ENCODE data around the gene NOS3.
A peak's percentile ranks its signal among the peaks of the same experiment; 100 is the strongest.

Gene NOS3

DNA sequence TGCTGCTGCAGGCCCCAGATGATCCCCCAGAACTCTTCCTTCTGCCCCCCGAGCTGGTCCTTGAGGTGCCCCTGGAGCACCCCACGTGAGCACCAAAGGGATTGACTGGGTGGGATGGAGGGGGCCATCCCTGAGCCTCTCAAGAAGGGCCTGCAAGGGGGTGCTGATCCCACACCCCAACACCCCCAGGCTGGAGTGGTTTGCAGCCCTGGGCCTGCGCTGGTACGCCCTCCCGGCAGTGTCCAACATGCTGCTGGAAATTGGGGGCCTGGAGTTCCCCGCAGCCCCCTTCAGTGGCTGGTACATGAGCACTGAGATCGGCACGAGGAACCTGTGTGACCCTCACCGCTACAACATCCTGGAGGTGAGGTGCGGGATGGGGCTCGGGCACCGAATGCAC is 8.2 kb downstream of the NOS3 start:
- CTCF ChIA-PET = interaction anchor here (0.9 to 3.1 kb wide), 4 partner anchors 10 to 30 kb away, joined by 3 to 36 read pairs (median 10); no protein-coding TSS in a partner anchor
- DNase-seq = no peak
- Histone ChIP-seq H3K27me3 (replicated peaks in 2 of 5; ENCODE audit: control insufficient read depth in 4 of 5, insufficient read depth in 5 of 5, low read length in 4 of 5) (peaks cover 0 to 24% (median 3%) of the 10 kb centered on the region in 5 experiments), H3K9me3 (ENCODE audit: control extremely low read depth in 1 of 5, control insufficient read depth in 4 of 5, insufficient read depth in 2 of 5, low read depth in 1 of 5, low read length in 4 of 5) (no peaks in the 10 kb centered on the region), H3K36me3 (ENCODE audit: control insufficient read depth in 4 of 4, insufficient read depth in 4 of 4, low read length in 3 of 4) (no peaks in the 10 kb centered on the region), H3K4me3 (ENCODE audit: control insufficient read depth in 1 of 7, extremely low read depth in 1 of 7, insufficient read depth in 4 of 7, low read depth in 2 of 7, low read length in 6 of 7) (no peak overlapping the region), H3K4me1 (ENCODE audit: control extremely low read depth in 1 of 4, control insufficient read depth in 4 of 4, insufficient read depth in 4 of 4, low read length in 3 of 4) (peaks cover 3 to 30% (median 25%) of the 10 kb centered on the region in 4 experiments), H3K27ac (ENCODE audit: insufficient read depth in 1 of 2, low read depth in 1 of 2, low read length in 2 of 2, poor library complexity in 1 of 2, severe bottlenecking in 2 of 2) (no peak overlapping the region)
- whole genome bisulfite sequencing (ENCODE audit: insufficient coverage) = 95% methylated on average over 12 of the region's 12 CpGs
- POLR2A ChIA-PET = no interaction called here

DNA sequence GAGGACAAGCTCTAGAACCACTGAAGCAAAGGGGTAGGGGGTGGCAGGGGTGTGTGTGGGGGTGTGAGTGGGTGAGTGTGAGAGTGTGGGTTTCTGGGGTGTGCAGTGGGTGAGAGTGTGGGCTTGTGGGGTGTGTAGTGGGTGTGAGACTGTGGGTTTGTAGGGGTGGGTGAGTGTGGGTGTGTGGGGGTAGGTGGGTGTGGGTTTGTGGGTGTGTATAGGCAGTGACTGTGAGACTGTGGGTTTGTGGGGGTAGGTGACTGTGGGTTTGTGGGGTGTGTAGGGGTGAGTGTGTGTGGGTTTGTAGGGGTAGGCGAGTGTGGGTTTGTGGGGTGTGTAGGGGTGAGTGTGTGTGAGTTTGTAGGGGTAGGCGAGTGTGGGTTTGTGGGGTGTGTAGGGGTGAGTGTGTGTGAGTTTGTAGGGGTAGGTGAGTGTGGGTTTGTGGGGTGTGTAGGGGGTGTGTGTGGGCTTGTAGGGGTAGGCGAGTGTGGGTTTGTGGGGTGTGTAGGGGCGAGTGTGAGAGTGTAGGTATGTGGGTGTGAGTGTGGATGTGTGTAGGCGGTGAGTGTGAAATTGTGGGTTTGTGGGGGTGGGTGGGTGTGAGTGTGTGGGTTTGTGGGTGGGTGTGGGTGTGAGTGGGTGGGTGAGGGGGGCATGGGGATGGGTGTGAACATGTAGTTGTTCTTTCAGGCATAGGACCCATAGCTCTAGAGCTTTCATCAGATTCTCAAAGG is 8.8 kb downstream of the NOS3 start:
- peaks cover 0 to 24% (median 3%) of the 10 kb centered on the region in 5 experiments for H3K27me3 ChIP-seq (replicated peaks in 2 of 5; ENCODE audit: control insufficient read depth in 4 of 5, insufficient read depth in 5 of 5, low read length in 4 of 5)
- no peak overlapping the region for H3K27ac ChIP-seq (ENCODE audit: insufficient read depth in 1 of 2, low read depth in 1 of 2, low read length in 2 of 2, poor library complexity in 1 of 2, severe bottlenecking in 2 of 2)
- H3K4me1 ChIP-seq (ENCODE audit: control extremely low read depth in 1 of 4, control insufficient read depth in 4 of 4, insufficient read depth in 4 of 4, low read length in 3 of 4) = peaks cover 0 to 23% (median 19%) of the 10 kb centered on the region in 4 experiments
- WGBS (ENCODE audit: insufficient coverage) = 93% methylated on average over 2 of the region's 5 CpGs
- ChIA-PET CTCF (interaction anchor here (1.9 kb wide), 1 partner anchor 10 kb away, joined by 5 read pairs; no protein-coding TSS in a partner anchor), POLR2A (no interaction called here)
- DNase-seq = no peak
- no peaks in the 10 kb centered on the region for H3K36me3 ChIP-seq (ENCODE audit: control insufficient read depth in 4 of 4, insufficient read depth in 4 of 4, low read length in 3 of 4)
- no peak overlapping the region for H3K4me3 ChIP-seq (ENCODE audit: control insufficient read depth in 1 of 7, extremely low read depth in 1 of 7, insufficient read depth in 4 of 7, low read depth in 2 of 7, low read length in 6 of 7)
- no peaks in the 10 kb centered on the region for H3K9me3 ChIP-seq (ENCODE audit: control extremely low read depth in 1 of 5, control insufficient read depth in 4 of 5, insufficient read depth in 2 of 5, low read depth in 1 of 5, low read length in 4 of 5)

DNA sequence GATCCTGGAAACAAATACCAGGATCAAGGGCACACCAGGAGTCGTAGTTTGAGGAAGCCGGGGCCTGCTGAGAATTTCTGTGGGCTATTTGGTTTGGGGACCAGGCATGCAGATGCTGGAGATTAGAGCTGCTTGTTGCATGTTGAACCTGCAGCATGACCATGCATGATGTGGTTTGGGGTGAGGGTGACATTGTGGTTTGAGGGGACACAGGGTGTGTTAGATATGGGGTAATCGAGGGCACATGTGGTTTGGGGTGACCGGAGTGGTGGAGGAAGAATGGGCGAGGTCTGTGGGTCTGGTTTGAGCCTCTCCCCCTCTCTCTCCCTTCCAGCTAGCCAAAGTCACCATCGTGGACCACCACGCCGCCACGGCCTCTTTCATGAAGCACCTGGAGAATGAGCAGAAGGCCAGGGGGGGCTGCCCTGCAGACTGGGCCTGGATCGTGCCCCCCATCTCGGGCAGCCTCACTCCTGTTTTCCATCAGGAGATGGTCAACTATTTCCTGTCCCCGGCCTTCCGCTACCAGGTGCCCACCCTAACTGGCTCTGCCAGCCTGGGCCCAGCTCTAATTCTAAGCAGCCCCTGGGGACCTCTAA is 10.2 kb downstream of the NOS3 start:
- ChIA-PET POLR2A (no interaction called here), CTCF (interaction anchor here (1.5 to 1.9 kb wide), 2 partner anchors 12 to 17 kb away, joined by 4 to 5 read pairs; no protein-coding TSS in a partner anchor)
- Histone ChIP-seq H3K9me3 (ENCODE audit: control extremely low read depth in 1 of 5, control insufficient read depth in 4 of 5, insufficient read depth in 2 of 5, low read depth in 1 of 5, low read length in 4 of 5) (no peaks in the 10 kb centered on the region), H3K27me3 (replicated peaks in 2 of 5; ENCODE audit: control insufficient read depth in 4 of 5, insufficient read depth in 5 of 5, low read length in 4 of 5) (peaks cover 0 to 31% (median 3%) of the 10 kb centered on the region in 5 experiments), H3K36me3 (ENCODE audit: control insufficient read depth in 4 of 4, insufficient read depth in 4 of 4, low read length in 3 of 4) (no peaks in the 10 kb centered on the region), H3K4me1 (ENCODE audit: control extremely low read depth in 1 of 4, control insufficient read depth in 4 of 4, insufficient read depth in 4 of 4, low read length in 3 of 4) (peaks cover 0 to 18% (median 13%) of the 10 kb centered on the region in 4 experiments), H3K27ac (ENCODE audit: insufficient read depth in 1 of 2, low read depth in 1 of 2, low read length in 2 of 2, poor library complexity in 1 of 2, severe bottlenecking in 2 of 2) (no peak overlapping the region), H3K4me3 (ENCODE audit: control insufficient read depth in 1 of 7, extremely low read depth in 1 of 7, insufficient read depth in 4 of 7, low read depth in 2 of 7, low read length in 6 of 7) (no peak overlapping the region)
- 75% methylated on average over 9 of the region's 13 CpGs for WGBS (ENCODE audit: insufficient coverage)
- peak; percentile 70 to 85 (median 81) for DNase-seq

DNA sequence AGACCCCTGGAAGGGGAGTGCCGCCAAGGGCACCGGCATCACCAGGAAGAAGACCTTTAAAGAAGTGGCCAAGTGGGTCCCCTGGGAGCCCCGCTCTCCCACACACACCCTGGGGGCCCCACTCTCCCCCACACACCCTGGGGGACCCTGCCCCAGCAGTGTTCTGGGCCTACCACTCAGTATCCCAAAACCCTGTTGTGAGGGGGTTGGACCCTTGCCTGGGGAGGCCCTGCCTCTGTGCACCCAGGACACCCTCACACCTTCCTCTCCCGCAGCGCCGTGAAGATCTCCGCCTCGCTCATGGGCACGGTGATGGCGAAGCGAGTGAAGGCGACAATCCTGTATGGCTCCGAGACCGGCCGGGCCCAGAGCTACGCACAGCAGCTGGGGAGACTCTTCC is 10.7 kb downstream of the NOS3 start:
- Histone ChIP-seq H3K27ac (ENCODE audit: insufficient read depth in 1 of 2, low read depth in 1 of 2, low read length in 2 of 2, poor library complexity in 1 of 2, severe bottlenecking in 2 of 2) (no peak overlapping the region), H3K36me3 (ENCODE audit: control insufficient read depth in 4 of 4, insufficient read depth in 4 of 4, low read length in 3 of 4) (no peaks in the 10 kb centered on the region), H3K4me3 (ENCODE audit: control insufficient read depth in 1 of 7, extremely low read depth in 1 of 7, insufficient read depth in 4 of 7, low read depth in 2 of 7, low read length in 6 of 7) (no peak overlapping the region), H3K4me1 (ENCODE audit: control extremely low read depth in 1 of 4, control insufficient read depth in 4 of 4, insufficient read depth in 4 of 4, low read length in 3 of 4) (peaks cover 0 to 16% (median 9%) of the 10 kb centered on the region in 4 experiments), H3K9me3 (ENCODE audit: control extremely low read depth in 1 of 5, control insufficient read depth in 4 of 5, insufficient read depth in 2 of 5, low read depth in 1 of 5, low read length in 4 of 5) (no peaks in the 10 kb centered on the region), H3K27me3 (replicated peaks in 2 of 5; ENCODE audit: control insufficient read depth in 4 of 5, insufficient read depth in 5 of 5, low read length in 4 of 5) (peaks cover 0 to 31% (median 3%) of the 10 kb centered on the region in 5 experiments)
- WGBS (ENCODE audit: insufficient coverage) = 99% methylated on average over 15 of the region's 16 CpGs
- POLR2A ChIA-PET = no interaction called here
- CTCF ChIA-PET = interaction anchor here (1.5 kb wide), 1 partner anchor 16 kb away, joined by 4 read pairs; no protein-coding TSS in a partner anchor
- no peak for DNase-seq

DNA sequence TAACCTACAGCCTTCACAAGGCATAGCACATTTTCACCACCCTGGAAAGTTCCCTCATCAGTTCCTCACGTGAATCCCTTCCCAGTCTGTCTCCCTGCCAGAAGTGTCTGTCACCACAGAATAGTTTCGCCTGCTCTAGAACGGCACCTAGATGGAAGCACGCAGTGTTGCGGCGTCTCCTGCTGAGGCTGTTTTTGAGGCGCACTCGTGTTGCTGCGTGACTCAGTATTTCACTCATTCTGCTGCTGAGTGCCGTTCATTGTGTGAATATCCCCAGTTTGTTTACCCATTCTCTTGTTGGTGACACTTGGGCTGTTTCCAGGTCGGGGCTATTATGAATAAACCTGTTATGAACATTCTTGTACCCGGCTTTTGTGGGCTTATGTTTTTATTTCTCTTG is 12.8 kb downstream of the NOS3 start:
- no peaks in the 10 kb centered on the region for H3K36me3 ChIP-seq (ENCODE audit: control insufficient read depth in 4 of 4, insufficient read depth in 4 of 4, low read length in 3 of 4)
- H3K27ac ChIP-seq (ENCODE audit: insufficient read depth in 1 of 2, low read depth in 1 of 2, low read length in 2 of 2, poor library complexity in 1 of 2, severe bottlenecking in 2 of 2) = no peak overlapping the region
- no peak for DNase-seq
- ChIA-PET POLR2A (no interaction called here), CTCF (interaction anchor here (0.9 to 2.5 kb wide), 2 partner anchors 11 to 14 kb away, joined by 3 to 6 read pairs; no protein-coding TSS in a partner anchor)
- WGBS (ENCODE audit: insufficient coverage) = 98% methylated on average over 12 of the region's 12 CpGs
- peaks cover 0 to 20% (median 2%) of the 10 kb centered on the region in 5 experiments for H3K27me3 ChIP-seq (replicated peaks in 2 of 5; ENCODE audit: control insufficient read depth in 4 of 5, insufficient read depth in 5 of 5, low read length in 4 of 5)
- no peaks in the 10 kb centered on the region for H3K9me3 ChIP-seq (ENCODE audit: control extremely low read depth in 1 of 5, control insufficient read depth in 4 of 5, insufficient read depth in 2 of 5, low read depth in 1 of 5, low read length in 4 of 5)
- peaks cover 0 to 12% (median 10%) of the 10 kb centered on the region in 4 experiments for H3K4me1 ChIP-seq (ENCODE audit: control extremely low read depth in 1 of 4, control insufficient read depth in 4 of 4, insufficient read depth in 4 of 4, low read length in 3 of 4)
- H3K4me3 ChIP-seq (ENCODE audit: control insufficient read depth in 1 of 7, extremely low read depth in 1 of 7, insufficient read depth in 4 of 7, low read depth in 2 of 7, low read length in 6 of 7) = no peak overlapping the region

DNA sequence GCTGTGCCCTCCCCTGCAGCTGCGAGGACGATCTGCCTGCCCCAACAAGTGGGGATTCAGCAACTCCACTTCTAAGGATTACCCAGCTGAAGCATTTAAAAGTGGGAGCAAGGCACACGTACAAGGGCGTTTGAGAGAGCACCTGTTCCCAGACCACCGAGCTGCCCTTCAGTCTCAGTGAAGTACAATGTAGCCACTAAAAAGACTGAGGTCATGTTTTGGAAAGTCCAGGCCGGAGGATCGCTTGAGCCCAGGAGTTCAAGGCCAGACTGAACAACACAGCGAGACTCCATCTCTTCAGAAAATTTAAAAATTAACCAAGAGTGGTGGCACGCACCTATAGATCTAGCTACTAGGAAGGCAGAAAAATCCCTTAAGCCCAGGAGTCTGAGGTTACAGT is 14.7 kb downstream of the NOS3 start:
- H3K4me3 ChIP-seq (ENCODE audit: control insufficient read depth in 1 of 7, extremely low read depth in 1 of 7, insufficient read depth in 4 of 7, low read depth in 2 of 7, low read length in 6 of 7) = no peak overlapping the region
- DNase-seq = no peak
- WGBS (ENCODE audit: insufficient coverage) = 96% methylated on average over 8 of the region's 9 CpGs
- POLR2A ChIA-PET = interaction anchor here (1.1 kb wide), 1 partner anchor 9 kb away, joined by 3 read pairs; no protein-coding TSS in a partner anchor
- no peak overlapping the region for H3K27ac ChIP-seq (ENCODE audit: insufficient read depth in 1 of 2, low read depth in 1 of 2, low read length in 2 of 2, poor library complexity in 1 of 2, severe bottlenecking in 2 of 2)
- CTCF ChIA-PET = interaction anchor here (1.3 to 10.5 kb wide), 6 partner anchors 9 to 42 kb away, joined by 3 to 101 read pairs (median 14); partner anchors contain the start of gene NOS3
- H3K36me3 ChIP-seq (ENCODE audit: control insufficient read depth in 4 of 4, insufficient read depth in 4 of 4, low read length in 3 of 4) = no peaks in the 10 kb centered on the region
- no peaks in the 10 kb centered on the region for H3K9me3 ChIP-seq (ENCODE audit: control extremely low read depth in 1 of 5, control insufficient read depth in 4 of 5, insufficient read depth in 2 of 5, low read depth in 1 of 5, low read length in 4 of 5)
- H3K4me1 ChIP-seq (ENCODE audit: control extremely low read depth in 1 of 4, control insufficient read depth in 4 of 4, insufficient read depth in 4 of 4, low read length in 3 of 4) = peaks cover 0 to 20% (median 18%) of the 10 kb centered on the region in 4 experiments
- H3K27me3 ChIP-seq (replicated peaks in 2 of 5; ENCODE audit: control insufficient read depth in 4 of 5, insufficient read depth in 5 of 5, low read length in 4 of 5) = peaks cover 0 to 25% (median 2%) of the 10 kb centered on the region in 5 experiments
